GM23248 (cell line): ENCODE measurements around the gene FAM237A. TPM values are rescaled to one million over a fixed set of nuclear protein-coding genes. Genes with fewer than 3 reads are reported as not detected.

Experiments
- DNase-seq: peaks from one replicate; pipeline ENCODE4 v3.0.0-alpha.2; 2015
- H2AFZ ChIP-seq: fragments of 200-600 bp; sonication (generic); 2 replicates; pipeline ENCODE4 v1.6.1; 2016; ENCODE audit warnings: antibody characterized with exemption
- H3F3A ChIP-seq: fragments of 200-600 bp; sonication (generic); 2 replicates; pipeline ENCODE4 v1.6.1; 2016; ENCODE audit warnings: mild to moderate bottlenecking, antibody characterized with exemption, mixed run types; ENCODE audit not compliant: insufficient read depth
- H3K27ac ChIP-seq: fragments of 200-600 bp; sonication (generic); 2 replicates; pipeline ENCODE4 v1.5.1; 2016; ENCODE audit warnings: mild to moderate bottlenecking
- H3K27me3 ChIP-seq: fragments of 200-600 bp; sonication (generic); replicated peaks from 2 replicates; pipeline ENCODE4 v1.6.1; 2016; ENCODE audit warnings: mild to moderate bottlenecking; ENCODE audit not compliant: insufficient read depth
- H3K36me3 ChIP-seq: fragments of 200-600 bp; sonication (generic); 2 replicates; pipeline ENCODE4 v1.6.1; 2016; ENCODE audit warnings: low read depth, mild to moderate bottlenecking
- H3K4me1 ChIP-seq: fragments of 200-600 bp; sonication (generic); 2 replicates; pipeline ENCODE4 v1.6.1; 2016; ENCODE audit warnings: mild to moderate bottlenecking; ENCODE audit not compliant: insufficient read depth
- H3K4me2 ChIP-seq: fragments of 200-600 bp; sonication (generic); one replicate; pipeline ENCODE4 v1.6.1; 2016; ENCODE audit warnings: mild to moderate bottlenecking; ENCODE audit not compliant: unreplicated experiment
- H3K4me3 ChIP-seq: fragments of 200-600 bp; sonication (generic); 2 replicates; pipeline ENCODE4 v1.5.1; 2016; ENCODE audit warnings: mild to moderate bottlenecking
- H3K79me2 ChIP-seq: fragments of 200-600 bp; sonication (generic); 2 replicates; pipeline ENCODE4 v1.6.1; 2016; ENCODE audit warnings: mild to moderate bottlenecking; ENCODE audit not compliant: insufficient read depth
- H3K9ac ChIP-seq: fragments of 200-600 bp; sonication (generic); 2 replicates; pipeline ENCODE4 v1.6.1; 2016; ENCODE audit warnings: mild to moderate bottlenecking
- H3K9me2 ChIP-seq: fragments of 200-600 bp; sonication (generic); 2 replicates; pipeline ENCODE4 v1.6.1; 2016; ENCODE audit warnings: mixed run types, mild to moderate bottlenecking, moderate library complexity; ENCODE audit not compliant: insufficient read depth
- H3K9me3 ChIP-seq: fragments of 200-600 bp; sonication (generic); one replicate; pipeline ENCODE4 v1.6.1; 2017; ENCODE audit warnings: low read depth
- H4K20me1 ChIP-seq: fragments of 200-600 bp; sonication (generic); 2 replicates; pipeline ENCODE4 v1.6.0; 2016; ENCODE audit not compliant: insufficient read depth
- EZH2 ChIP-seq: fragments of 200-600 bp; sonication (generic); IDR thresholded peaks from 2 replicates; pipeline ENCODE4 v1.6.1; 2018; ENCODE audit warnings: antibody characterized with exemption, mild to moderate bottlenecking; ENCODE audit not compliant: insufficient read depth, poor library complexity, severe bottlenecking
- EZH2phosphoT487 ChIP-seq: fragments of 200-600 bp; sonication (generic); IDR thresholded peaks from 2 replicates; pipeline ENCODE4 v1.6.1; 2018; ENCODE audit warnings: antibody characterized with exemption, moderate library complexity, mild to moderate bottlenecking, low read depth; ENCODE audit not compliant: insufficient read depth
- WGBS, 2 experiments: methylation state at CpG; one replicate each; pipeline ENCODE4 v1.1.6; 2015 to 2017; ENCODE audit warnings: low lambda C conversion rate in 2 of 2, low coverage in 1 of 2; ENCODE audit errors: missing lambda C conversion rate in 2 of 2; 5-methylcytosine and 5-hydroxymethylcytosine counted together
- in situ Hi-C: fragments of 300-500 bp; cut with MboI; formaldehyde crosslinking; loops from 2 replicates; pipeline ENCODE4 v1.15.0; 2020
- polyA plus RNA-seq: library from polyadenylated mRNA; unstranded; fragments of >200 nt; fragmentation: Nextera tagmentation; extraction: Ambion mirVana; gene quantifications from 2 replicates; pipeline ENCODE4 v1.2.1, GENCODE V29; 2016
- total RNA-seq: library from RNA; depleted of rRNA; stranded (reverse); fragments of >200 nt; shearing (Covaris generic); gene quantifications from 2 replicates; pipeline ENCODE4 v1.2.3, GENCODE V29; 2014

The FAM237A gene
- total and polyA plus RNA-seq, 2 experiments from 2014 or later, result not detected

DNA sequence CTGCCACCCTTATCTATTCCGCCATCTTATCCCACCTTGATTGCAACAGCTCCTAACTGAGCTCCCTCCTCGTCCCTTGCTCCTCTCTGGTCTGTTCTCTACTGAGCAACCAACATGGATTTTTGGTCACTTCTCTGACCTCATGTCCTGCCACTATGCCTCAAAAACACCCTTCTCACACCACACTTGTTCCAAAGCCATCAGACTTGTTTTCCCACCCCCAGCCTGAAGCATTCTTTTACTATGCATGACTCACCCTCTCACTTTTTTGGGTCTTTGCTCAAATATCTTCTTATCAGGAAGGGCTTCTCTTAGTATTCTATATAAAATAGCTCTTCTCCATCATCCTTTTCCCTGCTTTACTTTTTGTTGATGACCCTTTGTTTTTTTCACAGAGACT lies 2.7 kb upstream of the FAM237A start:
- H3K9me3 ChIP-seq, result no peaks in the 10 kb centered on the region
- no peaks in the 10 kb centered on the region for H3F3A ChIP-seq
- H2AFZ ChIP-seq, result no peak overlapping the region
- H3K9me2 ChIP-seq, result no peaks in the 10 kb centered on the region
- WGBS, 2 experiments, result 9 to 39% methylated on average over 2 of the region's 2 CpGs
- no peaks in the 10 kb centered on the region for H3K4me1 ChIP-seq
- H3K27me3 ChIP-seq, result no peaks in the 10 kb centered on the region; the same call in 1 of the 2 replicates
- no peaks in the 10 kb centered on the region for H4K20me1 ChIP-seq
- no peak overlapping the region for H3K9ac ChIP-seq
- no peaks in the 10 kb centered on the region for H3K79me2 ChIP-seq
- no peak overlapping the region for H3K4me3 ChIP-seq
- no peak overlapping the region for H3K27ac ChIP-seq
- H3K36me3 ChIP-seq, result no peaks in the 10 kb centered on the region
- no peak for DNase-seq
- H3K4me2 ChIP-seq, result no peak overlapping the region
- in situ Hi-C loops, result no loop called here
- no peak for TF ChIP-seq EZH2
- no peak for TF ChIP-seq EZH2phosphoT487

GRCh38 chr2:206641226-206641625 lies 1.1 kb upstream of the FAM237A start:
- Histone ChIP-seq H3K9me3 (no peaks in the 10 kb centered on the region), H3K79me2 (no peaks in the 10 kb centered on the region), H3K4me1 (no peaks in the 10 kb centered on the region), H4K20me1 (no peaks in the 10 kb centered on the region), H3K9me2 (no peaks in the 10 kb centered on the region), H3K27me3 (no peaks in the 10 kb centered on the region; the same call in 1 of the 2 replicates), H3K27ac (no peak overlapping the region), H2AFZ (no peak overlapping the region), H3K9ac (no peak overlapping the region), H3K4me2 (no peak overlapping the region), H3F3A (no peaks in the 10 kb centered on the region), H3K4me3 (no peak overlapping the region), H3K36me3 (no peaks in the 10 kb centered on the region)
- DNase-seq, result no peak
- no peak for TF ChIP-seq EZH2
- TF ChIP-seq EZH2phosphoT487, result no peak
- 34 to 44% methylated on average over 3 of the region's 3 CpGs for WGBS, 2 experiments
- in situ Hi-C loops, result no loop called here

DNA sequence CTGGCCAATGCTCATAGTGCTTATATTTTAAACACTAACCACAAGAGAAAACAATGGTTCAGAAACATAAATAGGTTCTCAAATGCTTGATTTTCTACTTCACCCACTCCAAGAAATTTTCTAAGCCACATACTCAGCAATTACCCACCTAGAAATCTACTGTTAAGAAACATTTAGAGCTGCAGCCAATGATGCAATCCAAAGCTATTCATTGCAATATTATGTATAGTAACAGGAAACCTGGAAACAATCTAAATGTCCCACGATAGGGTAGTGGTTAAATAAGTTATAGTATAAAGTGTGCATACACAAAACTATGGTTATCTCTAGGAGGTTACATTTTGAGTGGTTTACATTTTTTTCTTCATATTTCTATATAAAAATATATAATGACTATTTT lies 5.7 kb downstream of the FAM237A start:
- no peak overlapping the region for H3K4me3 ChIP-seq
- no peaks in the 10 kb centered on the region for H3K9me2 ChIP-seq
- in situ Hi-C loops, result no loop called here
- H3K36me3 ChIP-seq, result no peaks in the 10 kb centered on the region
- H3K9me3 ChIP-seq, result no peaks in the 10 kb centered on the region
- no peak for TF ChIP-seq EZH2
- TF ChIP-seq EZH2phosphoT487, result no peak
- no peaks in the 10 kb centered on the region for H4K20me1 ChIP-seq
- no peaks in the 10 kb centered on the region for H3F3A ChIP-seq
- no peak overlapping the region for H2AFZ ChIP-seq
- H3K9ac ChIP-seq, result no peak overlapping the region
- H3K27ac ChIP-seq, result no peak overlapping the region
- no peaks in the 10 kb centered on the region for H3K4me1 ChIP-seq
- H3K27me3 ChIP-seq, result no peaks in the 10 kb centered on the region
- no peak overlapping the region for H3K4me2 ChIP-seq
- H3K79me2 ChIP-seq, result no peaks in the 10 kb centered on the region
- WGBS, 2 experiments, result 0 to 3% methylated on average over 1 of the region's 1 CpG
- DNase-seq, result peak; percentile 6

- Histone ChIP-seq H4K20me1 (no peaks in the 10 kb centered on the region), H3F3A (no peaks in the 10 kb centered on the region), H3K9me3 (no peaks in the 10 kb centered on the region), H3K9me2 (no peaks in the 10 kb centered on the region), H3K4me2 (no peak overlapping the region), H3K27me3 (no peaks in the 10 kb centered on the region), H3K27ac (no peak overlapping the region), H2AFZ (no peak overlapping the region), H3K9ac (no peak overlapping the region), H3K4me1 (no peaks in the 10 kb centered on the region), H3K36me3 (no peaks in the 10 kb centered on the region), H3K79me2 (no peaks in the 10 kb centered on the region), H3K4me3 (no peak overlapping the region)
- in situ Hi-C loops, result no loop called here
- no peak for DNase-seq
- TF ChIP-seq EZH2phosphoT487, result no peak
- no peak for TF ChIP-seq EZH2
- 63 to 75% methylated on average over 1 of the region's 1 CpG for WGBS, 2 experiments
These were observed 14.8 kb downstream of the FAM237A start for GRCh38 chr2:206657087-206657486.

- H3K27ac ChIP-seq, result no peak overlapping the region
- WGBS, 2 experiments, result 24 to 30% methylated on average over 3 of the region's 3 CpGs
- no peaks in the 10 kb centered on the region for H3K9me2 ChIP-seq
- H3K9ac ChIP-seq, result no peak overlapping the region
- H3F3A ChIP-seq, result no peaks in the 10 kb centered on the region
- no peaks in the 10 kb centered on the region for H3K36me3 ChIP-seq
- H3K79me2 ChIP-seq, result no peaks in the 10 kb centered on the region
- TF ChIP-seq EZH2phosphoT487 (no peak), EZH2 (no peak)
- no peak overlapping the region for H2AFZ ChIP-seq
- H3K27me3 ChIP-seq, result no peaks in the 10 kb centered on the region; the same call in none of the 2 replicates
- H3K4me2 ChIP-seq, result no peak overlapping the region
- no peaks in the 10 kb centered on the region for H3K9me3 ChIP-seq
- in situ Hi-C loops, result no loop called here
- H3K4me3 ChIP-seq, result no peak overlapping the region
- no peaks in the 10 kb centered on the region for H4K20me1 ChIP-seq
- no peak for DNase-seq
- no peaks in the 10 kb centered on the region for H3K4me1 ChIP-seq
These were observed 23.0 kb downstream of the FAM237A start for GRCh38 chr2:206665251-206665650.
